ENCODE measurements around the gene UQCR11. TPM values are rescaled to one million over a fixed set of nuclear protein-coding genes. Genes with fewer than 3 reads are reported as not detected.

Gene UQCR11
- total RNA-seq, 1 donor from 2014 or later = 61.0 TPM

DNA sequence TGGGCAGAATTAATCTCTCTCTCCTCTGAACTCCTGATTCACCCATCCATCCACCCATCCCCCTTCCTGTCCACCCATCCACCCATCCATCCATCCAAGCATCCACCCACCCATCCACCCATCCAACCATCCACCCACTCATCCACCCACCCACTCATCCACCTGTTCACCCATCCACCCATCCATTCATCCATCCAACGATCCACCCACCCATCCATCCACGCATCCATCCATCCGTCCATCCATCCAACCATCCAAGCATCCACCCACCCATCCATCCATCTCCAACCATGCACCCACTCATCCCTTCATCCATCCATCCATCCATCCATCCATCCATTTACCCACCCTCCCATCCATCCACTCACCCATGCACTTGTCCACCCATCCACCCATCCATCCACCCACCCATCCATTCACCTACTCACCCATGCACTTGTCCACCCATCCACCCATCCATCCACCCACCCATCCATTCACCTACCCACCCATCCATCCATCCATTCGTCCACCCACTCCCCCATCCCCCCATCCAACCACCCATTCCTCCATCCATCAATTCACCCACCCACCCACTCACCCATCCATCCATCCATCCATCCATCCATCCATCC is 55.8 kb downstream of the UQCR11 start:
- no peak overlapping the region for H3K4me3 ChIP-seq
- no peak overlapping the region for H3K27ac ChIP-seq
- no peaks in the 10 kb centered on the region for H3K9me3 ChIP-seq
- intact Hi-C loops (cut with DNase I) = loop anchor here (5.0 kb wide), 1 partner anchor 278 kb away; no protein-coding TSS in a partner anchor
- no peaks in the 10 kb centered on the region for H3K4me1 ChIP-seq
- TF ChIP-seq, protein P1, sequence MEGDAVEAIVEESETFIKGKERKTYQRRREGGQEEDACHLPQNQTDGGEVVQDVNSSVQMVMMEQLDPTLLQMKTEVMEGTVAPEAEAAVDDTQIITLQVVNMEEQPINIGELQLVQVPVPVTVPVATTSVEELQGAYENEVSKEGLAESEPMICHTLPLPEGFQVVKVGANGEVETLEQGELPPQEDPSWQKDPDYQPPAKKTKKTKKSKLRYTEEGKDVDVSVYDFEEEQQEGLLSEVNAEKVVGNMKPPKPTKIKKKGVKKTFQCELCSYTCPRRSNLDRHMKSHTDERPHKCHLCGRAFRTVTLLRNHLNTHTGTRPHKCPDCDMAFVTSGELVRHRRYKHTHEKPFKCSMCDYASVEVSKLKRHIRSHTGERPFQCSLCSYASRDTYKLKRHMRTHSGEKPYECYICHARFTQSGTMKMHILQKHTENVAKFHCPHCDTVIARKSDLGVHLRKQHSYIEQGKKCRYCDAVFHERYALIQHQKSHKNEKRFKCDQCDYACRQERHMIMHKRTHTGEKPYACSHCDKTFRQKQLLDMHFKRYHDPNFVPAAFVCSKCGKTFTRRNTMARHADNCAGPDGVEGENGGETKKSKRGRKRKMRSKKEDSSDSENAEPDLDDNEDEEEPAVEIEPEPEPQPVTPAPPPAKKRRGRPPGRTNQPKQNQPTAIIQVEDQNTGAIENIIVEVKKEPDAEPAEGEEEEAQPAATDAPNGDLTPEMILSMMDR (IDR thresholded peaks at IDR 0.05) = no peak
- no peak for DNase-seq (ENCODE audit: low spot score in 2 of 2)
- H3K36me3 ChIP-seq = no peaks in the 10 kb centered on the region
- H3K27me3 ChIP-seq = no peaks in the 10 kb centered on the region

Other genes with a start within 250 kb of the UQCR11 start
- gene NDUFS7, start 221.6 kb downstream of the UQCR11 start, total RNA-seq = 216 TPM
- gene GAMT, start 203.9 kb downstream of the UQCR11 start, total RNA-seq = 56.4 TPM
- gene DAZAP1, start 197.9 kb downstream of the UQCR11 start, total RNA-seq = 15.8 TPM
- 3,111 TPM for gene RPS15, start 167.1 kb downstream of the UQCR11 start, total RNA-seq
- gene APC2, start 155.3 kb downstream of the UQCR11 start, total RNA-seq = not detected
- 32.7 TPM for gene C19orf25, start 126.2 kb downstream of the UQCR11 start, total RNA-seq
- gene PCSK4, start 115.1 kb downstream of the UQCR11 start, total RNA-seq = 1.5 TPM
- gene REEP6, start 114.3 kb downstream of the UQCR11 start, total RNA-seq = 3.2 TPM
- gene ADAMTSL5, start 92.4 kb downstream of the UQCR11 start, total RNA-seq = 0.43 TPM
- not detected for gene PLK5, start 81.4 kb downstream of the UQCR11 start, total RNA-seq
- gene MEX3D, start 37.1 kb downstream of the UQCR11 start, total RNA-seq = 83.7 TPM
- gene MBD3, start 12.6 kb downstream of the UQCR11 start, total RNA-seq = 143 TPM
- 209 TPM for gene TCF3, start 47.2 kb upstream of the UQCR11 start, total RNA-seq
- not detected for gene ONECUT3, start 148.0 kb upstream of the UQCR11 start, total RNA-seq
- gene ATP8B3, start 206.8 kb upstream of the UQCR11 start, total RNA-seq = 0.11 TPM
- 45.1 TPM for gene REXO1, start 243.0 kb upstream of the UQCR11 start, total RNA-seq

Measured in ascending aorta (tissue), 2 donors.